ENCODE results near the gene CCER1.

- TF ChIP-seq EZH2 (IDR thresholded peaks at IDR 0.05; ENCODE audit: insufficient read depth, poor library complexity, severe bottlenecking) (no peak), EZH2phosphoT487 (IDR thresholded peaks at IDR 0.05; ENCODE audit: insufficient read depth, low read depth) (no peak)
Measured at GRCh38 chr12:90937651-90938050, 17.3 kb downstream of the CCER1 start.

Measured in GM23248 (cell line).